Colonic mucosa (tissue), 4 donors: ENCODE measurements around the gene MGAM2. TPM values are rescaled to one million over a fixed set of nuclear protein-coding genes. Genes with fewer than 3 reads are reported as not detected.
A peak's percentile ranks its signal among the peaks of the same experiment; 100 is the strongest.

Experiments
- DNase-seq: peaks from one replicate; pipeline ENCODE4 v3.0.0-alpha.2; 2020
- H3K27ac ChIP-seq: fragments of 200-600 bp; one replicate; pipeline ENCODE4 v1.8.0; 2021
- H3K27me3 ChIP-seq: fragments of 200-600 bp; one replicate; pipeline ENCODE4 v1.8.0; 2021
- H3K36me3 ChIP-seq: fragments of 200-600 bp; one replicate; pipeline ENCODE4 v1.8.0; 2021
- H3K4me1 ChIP-seq: fragments of 200-600 bp; one replicate; pipeline ENCODE4 v1.8.0; 2021; ENCODE audit warnings: mild to moderate bottlenecking
- H3K4me3 ChIP-seq: fragments of 200-600 bp; one replicate; pipeline ENCODE4 v1.8.0; 2021
- H3K9ac ChIP-seq, 2 donors: one replicate each; pipeline ENCODE4 v1.7.0; 2013; ENCODE audit warnings: control low read depth in 2 of 2, low read depth in 2 of 2, low read length in 2 of 2
- H3K9me3 ChIP-seq: fragments of 200-600 bp; one replicate; pipeline ENCODE4 v1.8.0; 2021
- intact Hi-C: fragments of 100-400 bp; cut with DNase I; formaldehyde crosslinking; loops from one replicate; pipeline ENCODE4 v1.14.1; 2022
- total RNA-seq, 2 donors: library from RNA; stranded (reverse); fragmentation: NEBNext Ultra II Directional in 1 of 2; extraction: Animal tissue kit (Norgen Biotek cat#: 25700) in 1 of 2; gene quantifications; one replicate each; pipeline ENCODE4 v1.2.1, GENCODE V29; 2021
- TF ChIP-seq, protein P1 (sequence below): fragments of 200-600 bp; IDR thresholded peaks from one replicate; pipeline ENCODE4 v1.8.0; 2022; ENCODE audit warnings: antibody characterized with exemption, mild to moderate bottlenecking
- donor health status: healthy.
- donor health status: DM: no; HTN: no; CAD: no.
- donor health status: DM: no; HTN: no; CAD: no.

The MGAM2 gene
- total RNA-seq, 2 donors from 2014 or later, result 7.5 to 26.4 TPM

DNA sequence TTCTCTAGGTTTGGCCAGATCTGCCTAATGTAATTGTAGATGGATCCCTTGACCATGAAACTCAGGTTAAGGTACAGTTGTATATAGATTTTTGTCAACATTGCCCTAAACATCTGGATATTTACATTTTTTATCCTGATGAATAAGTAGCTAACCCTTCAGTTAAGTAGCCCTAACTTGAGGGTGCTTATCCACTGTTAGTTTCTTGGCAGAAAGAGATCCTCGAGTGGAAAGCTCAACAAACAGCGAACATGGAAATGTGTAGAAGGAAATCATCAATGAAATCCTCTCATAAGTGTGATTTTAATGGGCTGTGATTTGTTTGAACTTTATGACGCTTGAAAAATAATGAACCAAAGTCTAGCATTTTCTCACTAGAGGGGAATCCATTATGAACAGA lies 73.6 kb downstream of the MGAM2 start:
- Histone ChIP-seq H3K27ac (no peak overlapping the region), H3K9me3 (no peaks in the 10 kb centered on the region), H3K9ac (no peak overlapping the region), H3K27me3 (no peaks in the 10 kb centered on the region), H3K4me3 (no peak overlapping the region), H3K4me1 (no peaks in the 10 kb centered on the region), H3K36me3 (no peaks in the 10 kb centered on the region)
- no peak for DNase-seq
- intact Hi-C loops, result no loop called here
- TF ChIP-seq, protein P1, sequence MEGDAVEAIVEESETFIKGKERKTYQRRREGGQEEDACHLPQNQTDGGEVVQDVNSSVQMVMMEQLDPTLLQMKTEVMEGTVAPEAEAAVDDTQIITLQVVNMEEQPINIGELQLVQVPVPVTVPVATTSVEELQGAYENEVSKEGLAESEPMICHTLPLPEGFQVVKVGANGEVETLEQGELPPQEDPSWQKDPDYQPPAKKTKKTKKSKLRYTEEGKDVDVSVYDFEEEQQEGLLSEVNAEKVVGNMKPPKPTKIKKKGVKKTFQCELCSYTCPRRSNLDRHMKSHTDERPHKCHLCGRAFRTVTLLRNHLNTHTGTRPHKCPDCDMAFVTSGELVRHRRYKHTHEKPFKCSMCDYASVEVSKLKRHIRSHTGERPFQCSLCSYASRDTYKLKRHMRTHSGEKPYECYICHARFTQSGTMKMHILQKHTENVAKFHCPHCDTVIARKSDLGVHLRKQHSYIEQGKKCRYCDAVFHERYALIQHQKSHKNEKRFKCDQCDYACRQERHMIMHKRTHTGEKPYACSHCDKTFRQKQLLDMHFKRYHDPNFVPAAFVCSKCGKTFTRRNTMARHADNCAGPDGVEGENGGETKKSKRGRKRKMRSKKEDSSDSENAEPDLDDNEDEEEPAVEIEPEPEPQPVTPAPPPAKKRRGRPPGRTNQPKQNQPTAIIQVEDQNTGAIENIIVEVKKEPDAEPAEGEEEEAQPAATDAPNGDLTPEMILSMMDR, result no peak

DNA sequence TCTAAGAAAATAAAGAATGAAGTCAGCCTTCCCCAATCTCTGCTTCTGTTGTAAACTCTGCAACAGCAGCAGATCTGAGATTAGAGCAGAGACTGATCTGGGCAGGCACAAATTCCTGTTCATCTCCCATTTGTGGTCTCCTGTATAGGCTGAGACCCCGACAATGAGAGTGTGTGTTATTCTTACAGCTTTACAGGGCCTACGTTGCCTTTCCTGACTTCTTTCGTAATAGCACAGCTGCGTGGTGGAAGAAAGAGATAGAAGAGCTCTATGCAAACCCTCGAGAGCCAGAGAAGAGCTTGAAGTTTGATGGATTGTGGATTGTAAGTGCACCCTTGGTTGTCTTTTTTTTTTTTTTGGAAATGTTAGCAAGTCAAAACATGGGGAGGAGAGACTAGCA lies 74.3 kb downstream of the MGAM2 start:
- TF ChIP-seq, protein P1, result no peak
- intact Hi-C loops, result no loop called here
- H3K27me3 ChIP-seq, result no peaks in the 10 kb centered on the region
- no peaks in the 10 kb centered on the region for H3K36me3 ChIP-seq
- no peaks in the 10 kb centered on the region for H3K4me1 ChIP-seq
- no peaks in the 10 kb centered on the region for H3K9me3 ChIP-seq
- H3K4me3 ChIP-seq, result no peak overlapping the region
- H3K9ac ChIP-seq, result no peak overlapping the region
- DNase-seq, result no peak
- H3K27ac ChIP-seq, result no peak overlapping the region

DNA sequence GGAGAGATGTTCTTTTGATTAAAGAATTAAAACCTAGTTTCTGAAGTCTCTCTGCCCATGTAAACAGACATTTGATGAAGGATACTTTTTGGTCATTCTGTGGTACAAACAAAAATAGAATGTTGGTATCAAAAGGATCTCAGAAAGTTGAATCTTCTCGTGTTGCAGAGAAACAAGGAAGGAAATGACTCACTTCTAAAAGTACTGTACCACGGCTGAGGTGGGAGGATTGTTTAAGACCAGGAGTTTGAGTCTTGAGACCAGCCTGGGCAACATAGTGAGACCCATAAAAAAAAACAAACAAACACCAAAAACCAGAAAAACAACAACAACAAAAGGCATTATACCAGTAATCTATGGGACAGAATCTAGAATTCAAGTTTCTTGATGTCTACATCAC lies 76.6 kb downstream of the MGAM2 start:
- H3K9me3 ChIP-seq, result no peaks in the 10 kb centered on the region
- H3K36me3 ChIP-seq, result no peaks in the 10 kb centered on the region
- intact Hi-C loops, result loop anchor here (2.0 kb wide), 1 partner anchor 209 kb away; no protein-coding TSS in a partner anchor
- DNase-seq, result no peak
- no peak overlapping the region for H3K9ac ChIP-seq
- TF ChIP-seq, protein P1, result no peak
- H3K4me1 ChIP-seq, result no peaks in the 10 kb centered on the region
- H3K27me3 ChIP-seq, result no peaks in the 10 kb centered on the region
- no peak overlapping the region for H3K4me3 ChIP-seq
- no peak overlapping the region for H3K27ac ChIP-seq

DNA sequence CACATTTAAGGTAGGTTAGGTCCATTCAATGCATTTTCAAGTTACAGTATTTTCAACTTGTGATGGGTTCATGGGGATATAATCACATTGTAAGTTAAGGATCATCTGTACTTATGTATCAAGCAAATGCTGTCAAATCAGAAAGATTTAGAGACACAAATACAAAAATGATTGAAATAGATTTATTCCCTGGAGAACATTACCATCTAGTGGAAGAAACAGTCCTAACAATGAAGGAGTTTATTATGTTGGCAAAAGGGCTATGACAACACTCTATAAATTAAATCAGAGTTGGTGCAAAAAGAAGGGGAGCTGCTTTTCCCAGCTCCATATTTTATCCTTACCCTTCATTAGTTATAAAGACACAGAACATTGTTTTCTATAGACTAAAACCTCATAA lies 77.3 kb downstream of the MGAM2 start:
- Histone ChIP-seq H3K4me1 (no peaks in the 10 kb centered on the region), H3K36me3 (no peaks in the 10 kb centered on the region), H3K27ac (no peak overlapping the region), H3K9me3 (no peaks in the 10 kb centered on the region), H3K4me3 (no peak overlapping the region), H3K27me3 (no peaks in the 10 kb centered on the region), H3K9ac (no peak overlapping the region)
- intact Hi-C loops, result loop anchor here (2.0 kb wide), 1 partner anchor 210 kb away; no protein-coding TSS in a partner anchor
- DNase-seq, result no peak
- TF ChIP-seq, protein P1, result peak; percentile 20

DNA sequence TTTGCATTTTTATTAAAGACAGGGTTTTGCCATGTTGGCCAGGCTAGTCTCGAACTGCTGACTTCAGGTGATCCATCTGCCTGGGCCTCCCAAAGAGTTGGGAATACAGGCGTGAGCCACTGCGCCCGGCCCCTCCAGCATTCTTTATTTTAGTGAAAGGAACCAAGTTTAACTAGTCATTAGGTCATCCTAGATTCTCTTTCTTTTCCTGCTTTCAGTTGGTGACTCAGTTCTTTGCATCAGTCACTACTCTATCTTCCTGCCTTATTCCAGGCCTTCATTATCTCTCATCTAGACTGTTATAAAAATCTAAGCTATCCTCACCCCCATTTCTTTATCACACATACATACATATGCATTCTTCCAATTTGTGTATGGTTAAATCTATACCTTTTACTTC lies 82.7 kb downstream of the MGAM2 start:
- no peak for DNase-seq
- intact Hi-C loops, result no loop called here

More for the DNA sequence above, 82.7 kb downstream of the MGAM2 start:
- no peaks in the 10 kb centered on the region for H3K4me1 ChIP-seq
- no peaks in the 10 kb centered on the region for H3K27me3 ChIP-seq
- TF ChIP-seq, protein P1, result no peak
- H3K36me3 ChIP-seq, result no peaks in the 10 kb centered on the region
- no peak overlapping the region for H3K4me3 ChIP-seq
- H3K27ac ChIP-seq, result no peak overlapping the region
- no peaks in the 10 kb centered on the region for H3K9me3 ChIP-seq
- H3K9ac ChIP-seq, result no peak overlapping the region
